Kidney glomerular epithelial cell (primary cell): ENCODE measurements around the gene FRMD6.

ENCODE experiments used
- DNase-seq: peaks from one replicate; lab custom pipeline; 2025; lab: John Stamatoyannopoulos, UW

Gene FRMD6

DNA sequence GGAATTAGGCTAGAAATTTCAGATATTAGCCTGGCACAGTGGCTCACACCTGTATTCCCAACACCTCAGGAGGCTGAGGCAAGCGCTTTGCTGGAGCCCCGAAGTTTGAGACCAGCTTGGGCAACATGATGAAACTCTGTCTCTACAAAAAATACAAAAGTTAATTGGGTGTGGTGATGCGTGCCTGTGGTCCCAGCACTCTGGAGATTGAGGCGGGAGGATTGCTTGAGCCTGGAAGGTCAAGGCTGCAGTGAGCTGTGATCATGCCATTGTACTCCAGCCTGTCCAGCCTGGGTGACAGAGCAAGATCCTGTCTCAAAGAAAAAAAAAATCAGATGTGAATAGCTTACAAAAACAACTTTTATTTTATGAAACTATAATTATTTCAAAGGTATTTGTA is 15.1 kb downstream of the FRMD6 start:
- DNase-seq = no peak

- no peak for DNase-seq
Observed at GRCh38 chr14:51668870-51669269, 17.2 kb downstream of the FRMD6 start.

- no peak for DNase-seq
Observed at GRCh38 chr14:51674294-51675002, 22.7 kb downstream of the FRMD6 start.

- peak; percentile 40 for DNase-seq
Observed at GRCh38 chr14:51676549-51676948, 24.8 kb downstream of the FRMD6 start.

- peak; percentile 42 for DNase-seq
Observed at GRCh38 chr14:51677266-51677665, 25.6 kb downstream of the FRMD6 start.

GRCh38 chr14:51677738-51678137 is 26.0 kb downstream of the FRMD6 start:
- DNase-seq = no peak

DNA sequence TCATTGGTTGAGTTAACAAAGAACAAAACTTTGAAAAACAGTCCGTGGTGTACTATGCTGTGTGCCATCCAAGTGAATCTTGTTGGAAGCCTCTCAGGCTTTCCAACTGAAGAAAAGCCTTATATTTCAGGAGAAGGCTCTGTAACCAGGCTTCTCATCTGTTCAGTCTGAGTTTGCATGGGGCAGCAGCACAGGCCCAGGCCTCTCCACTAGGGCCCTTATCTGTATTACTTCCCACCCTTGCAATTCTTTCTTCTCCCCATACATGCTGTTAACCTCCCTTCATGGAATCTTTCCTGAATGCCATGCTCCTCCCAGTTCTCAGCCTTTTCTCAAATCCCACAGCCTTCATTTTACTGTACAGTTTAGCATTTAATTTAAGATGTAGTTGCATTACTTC is 28.3 kb downstream of the FRMD6 start:
- DNase-seq = no peak

DNA sequence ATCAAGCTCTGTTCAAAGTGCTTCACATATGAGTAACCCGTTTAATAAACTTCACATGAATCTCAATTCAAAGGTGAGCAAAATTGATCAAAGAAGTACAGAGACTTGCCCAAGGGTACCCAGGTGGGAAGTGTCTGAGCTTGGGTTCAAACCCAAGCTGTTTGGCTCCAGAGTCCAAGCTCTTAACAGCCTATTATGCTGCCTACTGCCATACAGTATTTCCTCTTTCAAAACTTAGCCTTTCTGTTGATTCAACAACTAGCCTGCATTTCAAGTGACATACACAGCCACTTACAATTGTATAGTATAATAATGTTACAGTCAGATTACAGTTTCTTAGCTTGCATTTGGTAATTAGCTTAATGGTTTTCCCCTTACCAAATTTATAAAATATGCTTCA is 29.7 kb downstream of the FRMD6 start:
- no peak for DNase-seq

DNA sequence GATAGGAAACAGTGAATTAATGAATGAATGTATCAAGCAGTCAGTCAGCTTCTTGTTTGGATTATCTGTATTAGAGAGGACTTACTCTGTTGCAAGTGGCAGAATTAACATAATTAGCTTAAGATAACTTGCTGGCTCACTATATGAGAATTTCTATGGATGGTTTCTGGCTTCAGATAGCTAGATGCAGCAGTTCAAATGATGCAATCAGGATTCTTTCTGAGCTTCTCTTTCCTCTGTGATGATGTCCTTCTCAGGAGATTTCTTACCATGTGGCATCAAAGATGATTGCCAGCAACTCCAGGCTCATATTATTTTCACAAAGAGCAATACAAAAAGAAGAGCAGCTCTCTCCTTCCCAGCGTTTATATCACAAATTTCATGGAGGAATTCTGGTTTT is 30.7 kb downstream of the FRMD6 start:
- no peak for DNase-seq

- no peak for DNase-seq
Observed at GRCh38 chr14:51684760-51685159, 33.0 kb downstream of the FRMD6 start.

DNA sequence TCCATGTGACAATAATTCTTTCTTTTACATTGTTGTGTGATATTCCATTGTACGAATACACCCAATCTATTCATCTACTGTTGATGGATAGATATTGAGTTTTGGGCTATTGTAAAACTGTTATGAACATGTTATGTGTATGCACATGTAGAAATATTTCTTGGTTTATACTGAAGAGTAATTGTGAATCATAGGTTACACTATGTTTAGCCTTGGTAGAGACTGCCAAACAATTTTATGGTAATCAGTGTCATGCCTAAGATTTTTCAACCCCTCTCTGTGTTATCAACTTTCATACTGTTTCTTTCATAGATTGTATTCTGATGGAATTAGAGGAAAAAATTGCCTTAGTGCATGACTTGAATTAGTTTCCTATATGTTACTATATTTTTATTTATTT is 39.5 kb downstream of the FRMD6 start:
- DNase-seq = no peak

- no peak for DNase-seq
Observed at GRCh38 chr14:51692646-51693045, 40.9 kb downstream of the FRMD6 start.

- no peak for DNase-seq
Observed at GRCh38 chr14:51697848-51698247, 46.1 kb downstream of the FRMD6 start.

GRCh38 chr14:51701951-51702350 is 50.2 kb downstream of the FRMD6 start:
- DNase-seq = no peak

DNA sequence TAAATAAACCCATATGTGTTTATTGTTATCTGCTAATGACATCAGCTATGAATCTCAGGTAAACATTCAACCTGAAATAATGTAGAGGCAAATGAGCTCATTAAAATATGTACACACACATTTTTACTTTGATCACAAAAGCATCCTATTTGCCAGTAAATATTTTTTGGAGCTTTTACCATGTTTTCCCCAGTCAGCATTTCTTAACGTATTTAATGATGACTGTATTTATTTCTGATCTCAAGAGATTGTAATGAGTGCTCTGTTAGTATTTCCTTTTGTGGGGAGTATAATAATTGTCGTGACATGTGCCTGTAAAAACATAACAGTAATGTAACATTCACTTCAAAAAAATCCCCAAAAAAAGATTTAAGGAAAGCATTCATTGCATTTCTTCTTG is 52.1 kb downstream of the FRMD6 start:
- DNase-seq = no peak

- DNase-seq = no peak
Observed at GRCh38 chr14:51704545-51704944, 52.8 kb downstream of the FRMD6 start.

GRCh38 chr14:51707327-51707726 is 55.6 kb downstream of the FRMD6 start:
- DNase-seq = no peak

DNA sequence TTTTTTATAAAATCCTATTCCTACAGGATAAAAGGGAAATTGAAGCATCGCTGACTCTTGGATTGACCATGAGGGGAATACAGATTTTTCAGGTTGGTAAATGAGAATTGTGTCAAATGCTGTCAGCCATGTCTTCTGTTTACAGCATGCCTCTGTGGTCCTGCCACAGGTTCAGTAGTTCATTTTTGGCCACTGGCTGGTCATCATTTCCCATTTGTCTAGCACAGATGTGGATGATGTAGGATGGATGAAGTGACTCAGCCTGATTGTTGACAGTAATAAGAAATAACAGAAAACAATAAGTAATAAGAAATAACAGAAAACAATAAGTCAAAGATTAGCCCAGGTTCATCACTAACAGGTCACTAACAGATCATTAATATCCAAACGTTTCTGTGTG is 59.8 kb downstream of the FRMD6 start:
- DNase-seq = no peak

GRCh38 chr14:51715250-51715649 is 63.5 kb downstream of the FRMD6 start:
- no peak for DNase-seq

- DNase-seq = no peak
Observed at GRCh38 chr14:51715742-51716141, 64.0 kb downstream of the FRMD6 start.

DNA sequence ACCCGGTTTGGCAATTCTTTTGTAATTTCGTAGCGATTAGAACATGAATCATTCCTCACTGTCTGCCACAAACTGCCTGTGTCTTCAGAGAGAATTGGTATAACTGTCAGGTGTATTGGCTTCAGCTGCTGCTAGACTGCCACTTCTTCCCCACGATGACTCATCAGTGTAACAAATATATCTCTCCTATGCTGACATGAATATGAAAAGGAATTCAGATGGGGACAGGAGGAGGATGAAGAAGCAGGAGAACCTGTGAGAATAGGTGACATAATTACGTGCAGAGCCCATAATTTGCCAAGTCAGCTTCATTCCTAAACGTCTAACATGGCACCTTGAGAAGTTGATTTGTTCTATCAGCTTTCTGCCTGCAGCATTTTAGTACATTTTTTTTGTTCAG is 64.9 kb downstream of the FRMD6 start:
- DNase-seq = no peak

DNA sequence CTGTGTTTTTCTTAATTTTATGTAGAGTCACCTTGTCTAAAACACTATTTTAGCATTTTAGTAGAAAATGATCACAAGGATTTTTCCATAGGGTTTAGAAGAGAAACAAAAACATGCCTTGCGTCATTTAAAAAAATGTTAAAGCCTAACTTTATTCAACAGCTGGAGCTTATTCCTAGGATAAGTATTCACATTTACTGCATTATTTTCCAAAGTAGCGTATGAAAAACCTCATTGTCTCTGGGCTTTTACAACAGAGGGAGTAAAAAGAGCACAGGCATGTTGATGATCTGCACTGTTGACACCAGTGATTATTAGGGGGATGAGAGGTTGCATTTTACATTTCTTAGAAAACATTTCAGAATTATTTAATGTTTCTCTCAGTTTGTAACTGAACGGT is 66.1 kb downstream of the FRMD6 start:
- DNase-seq = no peak

DNA sequence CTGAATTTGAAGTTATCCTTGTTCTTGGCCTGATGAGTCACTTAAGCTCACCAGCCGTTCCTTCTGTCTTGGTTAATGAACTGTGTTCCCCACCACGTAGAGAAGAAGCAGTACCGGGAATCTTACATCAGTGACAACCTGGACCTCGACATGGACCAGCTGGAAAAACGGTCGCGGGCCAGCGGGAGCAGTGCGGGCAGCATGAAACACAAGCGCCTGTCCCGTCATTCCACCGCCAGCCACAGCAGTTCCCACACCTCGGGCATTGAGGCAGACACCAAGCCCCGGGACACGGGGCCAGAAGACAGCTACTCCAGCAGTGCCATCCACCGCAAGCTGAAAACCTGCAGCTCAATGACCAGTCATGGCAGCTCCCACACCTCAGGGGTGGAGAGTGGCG is 68.2 kb downstream of the FRMD6 start:
- no peak for DNase-seq

DNA sequence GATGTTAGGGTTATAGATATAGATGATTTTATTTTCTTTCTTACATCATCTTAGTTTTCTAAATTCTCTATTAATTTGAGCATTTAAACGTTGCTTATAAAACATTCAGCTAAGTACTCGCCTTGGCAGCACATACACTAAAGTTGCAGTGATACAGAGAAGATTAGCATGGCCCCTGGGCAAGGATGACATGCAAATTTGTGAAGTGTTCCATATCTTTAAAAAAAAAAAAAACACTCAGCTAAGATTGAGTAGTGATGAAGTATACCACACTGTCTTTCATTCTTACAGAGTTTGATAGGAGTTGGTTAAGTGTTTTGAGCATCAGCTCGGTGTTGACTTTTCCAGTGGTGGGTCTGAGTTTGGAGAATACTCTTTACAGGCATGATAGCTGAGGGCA is 72.3 kb downstream of the FRMD6 start:
- no peak for DNase-seq

GRCh38 chr14:51724650-51725049 is 72.9 kb downstream of the FRMD6 start:
- no peak for DNase-seq
